Stimulated activated CD8-positive, alpha-beta memory T cell treated with anti-CD3 and anti-CD28 coated beads, Interleukin-2, amount 100 ng/mL, for 48 hours (primary cell): ENCODE data around the gene DCTD.

ENCODE experiments used
- DNase-seq, 2 donors: peaks; one replicate each; pipeline ENCODE4 v3.0.0-alpha.2; 2020; ENCODE audit warnings: low read depth in 2 of 2

DCTD gene

DNA sequence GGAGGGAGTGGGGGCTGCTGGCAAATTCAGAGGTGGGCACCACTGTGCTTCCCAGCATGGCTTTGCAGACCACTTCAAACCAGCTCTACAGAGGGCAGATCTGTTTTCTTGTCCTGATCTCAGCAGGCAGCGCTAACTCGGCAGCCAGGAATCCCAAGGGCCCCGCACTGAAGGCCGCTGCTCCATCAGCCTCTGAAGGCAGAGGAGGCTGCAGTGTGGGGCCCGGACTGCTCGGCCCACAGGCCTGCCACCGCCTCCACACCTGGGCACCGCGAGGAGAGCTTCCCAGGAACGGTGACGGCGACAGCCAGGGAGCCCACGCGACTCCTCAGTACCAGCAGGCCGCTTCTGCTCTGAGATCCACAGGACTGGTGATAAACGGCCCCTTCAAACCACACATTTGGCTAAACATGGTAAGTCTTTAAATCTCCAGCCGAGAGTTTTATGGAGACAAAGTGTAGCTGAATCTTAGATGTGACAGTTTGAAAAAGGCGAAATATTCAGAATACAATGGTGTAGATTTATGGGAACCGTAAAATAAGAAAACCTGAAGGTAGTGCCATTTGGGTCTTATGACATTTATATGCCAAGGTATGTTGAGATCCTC is 23.6 kb downstream of the DCTD start:
- DNase-seq: no peak

- no peak for DNase-seq
These were observed 24.1 kb downstream of the DCTD start for GRCh38 chr4:182893047-182893446.

DNA sequence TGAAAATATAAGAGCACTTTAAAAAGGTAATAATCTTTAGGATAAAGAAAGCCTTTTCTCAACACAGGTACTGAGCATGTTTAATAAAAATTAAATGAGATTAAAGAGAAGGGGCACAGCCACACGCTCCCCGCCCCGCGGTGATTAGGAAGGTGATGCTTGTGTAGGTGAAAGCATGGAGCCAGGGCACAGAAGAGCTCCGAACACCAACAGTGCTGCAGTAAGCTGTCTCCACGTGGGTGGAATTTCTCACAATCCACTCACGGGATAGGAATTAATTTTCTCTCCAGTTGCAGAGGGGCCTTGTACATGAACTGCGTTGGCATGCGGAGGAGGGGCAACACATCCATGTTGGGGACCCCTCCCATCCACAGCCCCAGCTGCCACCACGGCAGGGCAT is 27.0 kb downstream of the DCTD start:
- no peak for DNase-seq

GRCh38 chr4:182888891-182889290 is 28.3 kb downstream of the DCTD start:
- no peak for DNase-seq

DNA sequence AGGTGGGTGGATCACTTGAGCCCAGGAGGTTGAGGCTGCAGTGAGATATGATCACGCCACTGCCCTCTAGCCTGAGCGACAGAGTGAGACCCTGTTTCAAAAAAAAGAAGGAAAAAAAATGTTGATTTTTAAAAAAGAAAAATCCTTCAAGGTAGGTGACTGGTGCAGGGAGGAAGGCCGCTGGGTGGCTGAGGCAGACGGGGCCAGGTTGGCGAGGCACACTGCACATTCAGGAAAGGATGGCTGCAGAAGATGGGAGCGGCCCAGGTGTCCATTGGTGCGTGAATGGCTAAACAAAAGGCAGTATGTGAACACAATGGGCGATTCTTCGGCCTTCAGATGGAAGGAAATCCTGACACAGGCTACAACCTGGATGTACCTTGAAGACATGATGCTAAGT is 30.4 kb downstream of the DCTD start:
- no peak for DNase-seq

GRCh38 chr4:182886205-182886604 is 31.0 kb downstream of the DCTD start:
- no peak for DNase-seq

DNA sequence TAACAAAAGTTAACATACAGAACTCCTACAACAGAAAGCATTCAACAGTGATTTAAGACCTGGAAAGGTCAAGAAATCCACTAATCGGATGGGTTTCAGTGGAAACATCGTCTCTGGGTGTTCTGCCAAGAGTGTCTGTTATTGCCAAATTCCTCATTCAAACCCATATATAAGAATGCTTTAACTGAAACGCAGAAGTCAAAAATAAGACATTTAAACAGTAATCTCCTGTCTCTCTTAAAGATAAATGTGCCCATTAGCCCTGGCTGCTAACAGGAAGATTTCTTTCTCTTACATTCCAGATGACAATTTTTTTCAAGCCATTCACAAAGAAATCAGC is 31.5 kb downstream of the DCTD start:
- no peak for DNase-seq

GRCh38 chr4:182885022-182885737 is 32.0 kb downstream of the DCTD start:
- DNase-seq: no peak

DNA sequence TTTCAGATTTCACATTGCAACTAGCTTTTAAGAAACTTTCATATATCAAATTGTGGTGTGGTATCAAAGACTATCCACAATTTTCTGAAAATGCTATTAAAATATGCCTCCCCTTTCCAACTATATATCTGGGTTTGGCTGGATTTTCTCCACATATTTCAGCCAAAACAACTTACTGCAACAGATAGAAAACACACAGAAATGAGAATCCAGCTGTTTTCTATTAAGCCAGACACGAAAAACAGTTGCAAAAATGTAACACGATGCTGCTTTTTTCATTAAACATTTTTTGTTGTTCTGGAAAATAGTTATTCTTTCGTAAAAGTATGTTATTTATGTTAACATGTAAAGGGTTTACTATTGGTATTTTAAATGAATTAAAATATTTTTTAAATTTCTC is 33.1 kb downstream of the DCTD start:
- DNase-seq: no peak

- DNase-seq: no peak
These were observed 33.8 kb downstream of the DCTD start for GRCh38 chr4:182883351-182883750.

DNA sequence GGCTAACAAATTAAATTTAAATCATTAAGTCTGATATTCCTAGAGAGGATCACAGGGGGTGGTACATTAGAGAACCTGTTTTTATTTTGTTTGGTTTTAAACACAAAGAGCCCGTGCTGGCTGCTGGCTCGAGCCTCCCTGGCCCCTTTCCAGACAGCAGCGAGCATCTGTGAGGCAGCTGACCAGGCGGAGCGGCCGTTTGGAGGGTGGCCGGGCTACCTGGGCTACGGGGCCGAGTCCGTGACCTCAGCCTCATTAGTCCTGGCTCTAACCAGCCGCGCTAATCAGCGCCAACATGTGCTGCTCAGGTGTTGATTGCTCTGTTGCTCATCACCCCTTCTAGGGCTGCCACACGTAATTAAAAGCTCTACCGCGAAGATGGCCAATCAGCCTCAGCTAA is 35.3 kb downstream of the DCTD start:
- no peak for DNase-seq

- no peak for DNase-seq
These were observed 36.5 kb downstream of the DCTD start for GRCh38 chr4:182880387-182881356.

DNA sequence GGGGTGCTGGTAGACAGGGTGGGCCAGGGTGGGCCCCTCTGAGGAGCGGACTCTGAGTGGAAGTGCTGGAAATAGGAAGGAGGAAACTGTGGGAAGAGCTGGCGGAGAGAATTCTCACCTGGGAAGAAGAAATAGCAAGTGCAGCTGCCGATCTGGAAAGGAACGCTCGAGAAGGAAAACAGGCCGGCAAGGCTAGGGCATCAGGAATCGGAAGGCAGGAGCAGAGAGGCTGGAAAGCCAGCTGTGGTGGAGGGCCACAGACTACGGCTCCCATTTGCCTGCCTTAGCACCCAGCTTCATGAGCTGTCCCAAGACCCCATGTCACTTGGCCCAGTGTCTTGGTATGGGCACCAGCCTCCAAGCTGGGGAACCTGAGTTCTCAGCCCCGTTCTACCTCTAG is 37.3 kb downstream of the DCTD start:
- DNase-seq: no peak

DNA sequence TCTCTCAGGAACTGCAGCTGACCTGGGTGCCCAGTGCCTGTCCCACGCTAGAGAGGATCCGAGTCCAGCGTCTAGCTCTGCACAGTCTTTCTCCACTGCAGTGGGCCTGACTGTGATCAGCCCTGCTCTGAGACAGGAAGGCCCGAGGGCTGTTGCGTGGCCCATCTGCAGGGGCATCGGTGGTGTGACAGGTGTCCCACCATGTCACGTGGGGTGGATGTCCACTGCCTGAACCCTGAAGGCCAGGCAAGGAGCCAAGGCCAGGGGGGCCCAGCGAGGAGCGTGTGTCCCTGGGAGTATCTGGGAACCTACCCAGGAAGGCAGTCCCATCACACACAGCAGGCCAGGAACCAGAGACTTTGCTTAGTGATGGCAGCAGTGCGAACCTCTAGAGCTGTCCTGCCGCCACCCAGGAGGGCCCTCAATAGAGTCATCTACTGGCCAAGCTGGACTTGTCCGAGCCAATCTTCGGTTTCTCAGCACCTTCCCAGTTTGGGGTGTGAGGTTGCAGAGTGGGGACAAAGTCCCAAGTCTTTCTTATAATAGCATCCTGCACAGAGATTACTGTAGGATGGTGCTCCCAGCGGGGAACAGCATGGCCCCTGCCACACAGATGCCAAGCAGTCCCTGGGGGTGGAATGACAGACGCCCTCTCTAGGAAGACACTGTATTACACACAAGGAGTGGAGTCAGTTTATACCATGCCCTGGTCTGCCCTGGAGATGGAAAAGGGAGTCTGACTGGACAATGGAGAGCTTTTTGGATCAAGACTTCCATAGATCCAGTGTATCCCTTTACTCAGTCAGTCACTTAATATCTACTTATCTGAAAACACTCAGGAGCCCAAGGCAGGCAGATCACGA is 38.3 kb downstream of the DCTD start:
- no peak for DNase-seq

DNA sequence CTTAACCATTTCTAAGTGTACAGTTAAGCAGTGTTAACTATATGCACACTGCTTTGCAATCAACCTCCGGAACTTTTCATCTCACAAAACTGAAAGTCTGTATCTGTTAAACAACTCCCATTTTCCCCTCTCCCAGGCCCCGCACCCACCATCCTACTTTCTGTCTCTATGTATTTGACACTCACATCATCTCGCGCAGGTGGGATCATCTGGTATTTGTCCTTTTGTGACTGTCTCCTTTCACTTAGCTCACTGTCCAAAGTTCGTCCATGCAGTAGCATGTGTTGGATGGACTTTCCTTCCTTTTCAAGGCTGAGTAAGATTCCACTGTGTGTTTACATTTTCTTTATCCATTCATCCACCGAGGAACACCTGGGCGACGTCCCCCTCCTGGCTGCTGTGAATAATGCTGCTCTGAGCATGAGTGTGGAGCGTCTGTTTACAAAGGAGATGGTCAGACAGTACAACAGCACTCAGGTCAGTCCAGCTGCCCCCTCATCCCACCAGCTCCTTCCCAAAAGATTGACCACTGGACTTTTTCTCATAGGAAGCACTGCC is 39.8 kb downstream of the DCTD start:
- no peak for DNase-seq

- no peak for DNase-seq
These were observed 40.8 kb downstream of the DCTD start for GRCh38 chr4:182876427-182876826.

DNA sequence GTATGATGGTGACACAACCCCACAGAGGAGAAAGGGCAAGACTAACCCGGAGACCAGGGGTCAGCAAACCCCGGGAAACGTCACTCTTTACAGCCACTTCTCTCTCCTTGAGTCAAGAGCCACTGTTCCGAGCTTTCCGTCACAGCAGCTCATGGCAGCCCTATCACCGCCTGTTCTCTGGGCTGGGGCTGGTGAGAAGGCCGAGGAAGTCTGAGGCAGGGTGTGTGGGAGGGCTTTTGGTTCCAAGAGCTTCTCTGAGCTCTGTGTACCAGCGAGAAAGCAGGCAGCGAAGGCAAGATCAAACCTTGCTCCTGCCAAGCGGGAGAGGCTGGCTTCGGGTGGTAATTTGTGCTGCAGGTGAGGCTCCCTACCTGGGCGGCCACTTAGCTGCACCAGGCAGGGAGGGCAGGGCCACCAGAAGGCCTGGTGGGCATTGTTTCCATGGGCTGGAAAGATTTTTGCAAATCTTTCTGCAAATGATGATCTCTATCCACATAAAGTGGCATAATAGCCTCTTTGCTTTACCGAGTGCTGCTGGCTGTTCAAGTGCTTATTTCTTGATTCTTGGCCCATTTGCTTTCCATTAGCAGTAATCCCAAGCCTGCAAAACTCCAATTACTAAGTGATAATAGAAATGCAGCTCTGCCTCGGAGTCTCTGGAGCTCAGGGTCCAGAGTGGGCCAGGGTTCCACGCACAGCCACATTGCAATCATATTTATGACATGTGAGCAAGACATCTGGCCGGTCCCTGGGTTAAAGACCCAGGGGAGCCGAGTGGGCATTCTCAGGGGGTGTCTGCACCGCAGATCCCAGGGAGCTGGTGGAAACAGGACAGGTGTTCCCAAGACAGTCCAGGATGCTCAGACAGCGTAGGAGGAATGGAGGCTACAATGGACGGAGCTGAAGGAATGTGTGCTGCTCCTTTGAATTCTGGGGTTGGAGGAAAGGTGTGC is 41.5 kb downstream of the DCTD start:
- no peak for DNase-seq

DNA sequence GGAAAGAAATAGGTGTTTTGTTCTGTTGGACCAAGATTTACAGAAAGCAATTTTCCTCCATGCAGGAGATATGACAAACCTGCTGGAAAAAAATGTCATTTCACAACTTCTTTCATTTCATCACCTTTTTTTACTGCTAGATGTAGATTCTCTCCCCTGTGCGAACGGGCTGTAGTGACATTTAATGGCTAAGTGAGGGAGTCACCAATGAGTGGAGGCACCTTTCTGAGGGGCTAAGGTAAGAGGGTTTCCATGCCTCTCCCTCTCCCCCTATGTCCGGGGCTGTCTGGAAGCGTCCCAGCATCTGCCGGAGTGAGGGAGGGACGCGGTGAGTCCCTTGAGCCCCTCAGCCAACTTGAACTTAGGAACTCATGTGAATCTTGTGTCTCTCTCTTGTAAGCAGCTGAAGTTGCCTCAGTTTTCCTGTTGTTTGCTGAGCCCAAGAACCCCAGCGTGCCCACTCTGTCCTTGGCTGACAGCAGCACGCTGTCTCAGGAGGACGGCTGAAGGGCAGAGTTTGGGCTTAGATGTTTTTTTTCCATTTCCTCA is 42.3 kb downstream of the DCTD start:
- no peak for DNase-seq

GRCh38 chr4:182874304-182874751 is 42.9 kb downstream of the DCTD start:
- no peak for DNase-seq

GRCh38 chr4:182873726-182874125 is 43.5 kb downstream of the DCTD start:
- DNase-seq: no peak
